NCI-H524 treated with DMSO at 0.1 percent for 48 hours (cell line): ENCODE results near the gene ZNF564.
"Not testable (repeated sequence)": the region's sequence is repeated elsewhere in the genome, so short reads cannot be mapped to it uniquely, and the experiment has no call there.

Experiments used
- DNase-seq: peaks from one replicate; lab custom pipeline; 2025; lab: John Stamatoyannopoulos, UW

Gene ZNF564

DNA sequence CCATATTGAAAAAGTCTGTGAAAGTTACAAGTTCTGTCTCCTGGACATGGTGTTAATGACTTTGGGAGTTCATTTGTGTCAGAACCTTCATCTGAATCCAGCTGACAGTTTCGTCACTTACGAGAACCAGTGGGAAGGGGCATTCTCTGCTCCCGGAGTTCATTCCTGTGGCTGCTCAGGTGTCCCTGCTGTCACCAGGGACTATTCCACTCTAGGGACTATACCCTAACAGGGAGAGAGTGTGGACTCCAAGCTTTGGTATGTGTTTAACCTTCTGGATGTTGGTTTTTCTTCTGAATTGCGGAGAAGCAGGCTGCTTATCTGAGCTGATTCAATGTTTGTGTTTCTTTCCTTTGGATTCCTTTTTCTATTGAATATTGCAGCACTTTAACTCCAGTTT is 54.2 kb downstream of the ZNF564 start:
- no peak for DNase-seq

DNA sequence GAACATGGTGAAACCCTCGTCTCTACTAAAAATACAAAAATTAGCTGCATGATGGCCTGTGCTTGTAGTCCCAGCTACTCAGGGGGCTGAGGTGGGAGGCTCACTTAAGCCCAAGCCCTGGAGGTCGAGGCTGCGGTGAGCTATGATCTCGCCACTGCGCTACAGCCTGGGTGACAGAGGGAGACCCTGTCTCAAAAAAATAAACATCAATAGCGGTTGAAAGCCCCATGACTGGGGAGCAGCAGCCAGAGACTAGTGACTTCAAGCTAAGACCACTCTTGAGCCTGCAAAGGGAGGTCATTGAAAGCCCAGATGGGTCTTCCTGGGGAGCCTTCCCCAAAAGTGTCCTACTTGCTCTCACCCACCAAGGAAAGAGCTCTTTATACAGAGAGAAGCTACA is 54.8 kb downstream of the ZNF564 start:
- DNase-seq, result no peak

DNA sequence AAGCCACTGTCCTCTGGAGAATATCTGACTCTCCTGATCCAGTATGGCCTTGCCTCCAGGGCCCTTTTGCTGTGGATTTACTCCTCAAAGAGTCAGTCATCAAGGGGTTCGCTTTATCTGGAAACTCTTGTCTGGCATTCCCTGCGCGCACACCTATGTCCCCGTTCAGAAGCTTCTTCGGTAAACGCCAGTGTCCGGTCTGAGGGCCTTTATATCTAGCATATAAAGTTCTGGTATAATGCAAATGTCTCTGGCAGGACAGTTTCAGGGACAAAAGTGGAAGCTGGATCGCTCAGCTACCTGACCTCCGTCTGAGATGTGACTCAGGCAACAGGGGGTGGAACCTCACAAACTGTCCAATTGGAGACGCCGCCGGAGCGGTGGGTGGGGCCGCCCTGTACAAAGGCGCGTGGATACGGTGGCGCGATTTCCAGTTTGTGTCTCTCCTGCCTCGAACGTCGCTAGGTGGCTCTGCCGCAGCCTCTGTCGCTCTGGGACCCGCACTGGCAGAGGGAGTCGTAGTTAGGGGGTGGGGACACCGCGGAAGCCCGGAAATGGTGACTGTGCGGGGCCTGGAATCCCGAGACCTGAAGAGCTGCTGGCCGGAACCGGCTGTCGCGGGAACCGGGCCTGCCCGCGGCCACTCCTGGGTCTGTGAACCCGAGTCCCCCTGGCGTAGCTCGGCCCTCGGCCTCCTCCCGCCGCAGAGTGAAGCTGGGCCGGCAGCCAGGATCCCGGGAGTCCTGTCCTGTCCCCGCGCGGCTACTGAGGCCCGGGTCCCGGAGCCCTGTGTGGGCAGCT is 56.1 kb downstream of the ZNF564 start:
- DNase-seq, result peak; percentile 74

DNA sequence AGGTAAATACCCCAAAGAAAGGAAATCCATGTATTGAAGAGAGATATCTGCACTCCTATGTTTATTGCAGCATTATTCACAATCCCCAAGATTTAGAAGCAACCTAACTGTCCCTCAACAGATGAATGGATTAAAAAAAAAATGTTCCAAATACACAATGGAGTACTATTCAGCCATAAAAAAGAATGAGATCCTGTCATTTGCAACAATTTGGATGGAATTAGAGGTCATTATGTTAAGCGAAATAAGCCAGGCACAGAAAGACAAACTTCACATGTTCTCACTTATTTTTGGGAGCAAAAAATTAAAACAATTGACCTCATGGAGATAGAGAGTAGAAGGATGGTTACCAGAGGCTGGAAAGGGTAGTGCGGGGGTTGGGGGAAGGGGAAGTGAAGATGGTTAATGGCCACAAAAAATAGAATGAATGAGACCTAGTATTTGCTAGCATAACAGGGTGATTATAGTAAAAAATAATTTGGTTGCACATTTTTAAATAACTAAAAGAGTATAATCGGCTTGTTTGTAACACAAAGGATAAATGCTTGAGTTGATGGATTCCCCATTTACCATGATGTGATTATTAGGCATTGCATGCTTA is 56.9 kb downstream of the ZNF564 start:
- no peak for DNase-seq

DNA sequence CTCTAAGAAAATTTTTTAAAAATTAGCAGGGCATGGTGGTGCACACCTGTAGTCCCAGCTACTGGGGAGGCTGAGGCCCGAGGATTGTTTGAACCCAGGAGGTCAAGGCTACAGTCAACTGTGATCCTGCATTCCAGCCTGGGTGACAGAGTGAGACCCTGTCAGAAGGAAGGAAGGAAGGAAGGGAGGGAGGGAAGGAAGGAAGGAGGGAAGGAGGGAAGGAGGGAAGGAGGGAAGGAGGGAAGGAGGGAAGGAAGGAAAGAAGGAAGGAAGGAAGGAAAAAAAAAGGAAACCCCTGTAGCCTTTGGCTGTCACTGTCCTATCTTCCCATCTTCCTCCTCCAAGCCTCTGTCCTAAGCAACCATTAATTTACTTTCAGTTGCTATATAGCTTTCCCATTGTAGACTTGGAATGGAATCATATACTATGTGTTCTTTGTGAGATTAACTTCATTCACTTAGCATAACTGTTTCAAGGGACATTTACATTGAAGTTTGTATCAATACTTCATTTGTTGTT is 65.0 kb downstream of the ZNF564 start:
- DNase-seq, result not testable (repeated sequence)

DNA sequence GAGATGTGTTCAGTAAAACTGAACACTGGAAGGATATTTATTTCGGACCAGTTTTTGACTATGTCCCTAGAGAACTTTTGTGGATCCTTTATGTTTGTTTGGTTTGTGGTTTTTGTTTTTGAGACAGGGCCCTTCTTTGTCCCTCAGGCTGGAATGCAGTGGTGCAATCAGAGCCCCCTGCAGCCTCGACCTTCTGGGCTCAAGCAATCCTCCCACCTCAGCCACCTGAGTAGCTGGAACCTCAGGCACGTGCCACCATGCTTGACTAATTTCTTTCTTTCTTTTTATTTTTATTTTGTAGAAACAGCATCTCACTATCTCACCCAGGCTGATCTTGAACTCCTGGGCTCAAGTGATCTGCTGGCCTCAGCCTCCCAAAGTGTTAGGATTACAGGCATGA is 65.7 kb downstream of the ZNF564 start:
- DNase-seq, result no peak

DNA sequence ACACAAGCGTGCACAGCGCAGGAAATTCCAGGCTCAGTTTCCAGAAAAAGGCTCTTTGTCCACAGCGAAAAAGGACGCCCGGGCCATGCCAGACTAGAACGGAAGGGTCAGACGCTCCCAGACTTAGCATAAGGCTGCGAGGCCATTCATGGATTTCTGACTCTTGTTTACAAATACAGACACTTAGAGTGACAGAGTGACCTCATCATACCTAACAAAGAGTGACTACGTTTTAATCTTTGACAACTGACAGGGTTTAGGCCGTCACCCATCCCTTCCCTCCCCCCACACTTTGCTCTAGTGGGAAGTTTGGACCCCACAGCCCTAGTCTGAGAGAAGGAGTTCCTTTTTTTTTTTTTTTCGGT is 66.2 kb downstream of the ZNF564 start:
- no peak for DNase-seq

DNA sequence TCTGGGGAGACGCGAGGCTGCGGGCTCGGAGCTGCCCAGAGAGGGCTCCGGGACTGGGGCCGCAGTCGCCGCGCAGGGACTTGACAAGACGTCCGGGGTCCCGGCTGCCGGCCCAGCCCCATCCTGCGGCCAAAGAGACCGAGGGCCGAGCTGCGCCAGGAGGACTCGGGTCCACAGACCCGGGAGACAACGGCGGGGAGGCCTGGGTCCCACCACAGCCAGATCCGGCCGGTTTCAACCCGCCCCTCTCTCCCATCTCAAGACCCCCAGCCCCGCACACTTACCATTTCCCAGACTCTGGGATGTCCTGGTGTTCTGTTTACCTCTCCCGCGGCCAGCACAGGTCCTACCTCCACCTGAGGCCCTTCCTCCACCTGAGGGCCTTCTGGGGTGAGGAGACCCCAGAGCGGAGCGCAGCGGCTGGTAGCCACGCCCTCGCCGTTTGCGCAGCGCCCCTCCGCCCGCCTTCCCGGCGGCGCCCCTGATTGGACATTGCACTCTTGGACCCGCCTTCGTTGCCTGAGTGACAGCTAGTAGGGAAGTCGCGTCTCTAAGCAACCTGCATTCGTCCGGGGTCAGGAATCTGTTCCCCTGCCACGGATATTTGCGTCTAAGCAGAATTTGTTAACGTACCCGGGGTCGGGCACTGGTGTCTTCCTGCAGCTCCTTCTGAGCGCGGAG is 66.8 kb downstream of the ZNF564 start, which contains the start of gene ZNF709:
ZNF709 (minus strand) TSS at position 446 of the 681 bp plus-strand sequence; CDS start at position 287, 159 bp downstream.
- peak; percentile 74 for DNase-seq

DNA sequence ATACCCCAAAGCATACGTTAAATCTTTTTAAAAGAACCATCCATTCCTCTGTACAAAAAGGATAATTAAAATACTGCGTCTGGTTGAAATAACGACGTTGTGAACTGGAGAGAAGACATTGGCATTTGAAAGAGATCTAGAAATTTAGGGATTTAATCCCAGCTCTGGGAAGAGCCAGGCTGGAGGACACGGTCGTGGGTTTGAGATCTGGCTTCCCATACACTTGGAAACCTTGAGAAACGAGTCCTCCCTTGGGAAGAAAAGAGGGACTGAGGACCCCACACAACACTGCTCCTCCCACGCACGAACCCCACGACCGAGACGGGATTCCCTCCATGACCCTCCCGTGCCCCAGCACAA is 67.3 kb downstream of the ZNF564 start:
- DNase-seq, result no peak

DNA sequence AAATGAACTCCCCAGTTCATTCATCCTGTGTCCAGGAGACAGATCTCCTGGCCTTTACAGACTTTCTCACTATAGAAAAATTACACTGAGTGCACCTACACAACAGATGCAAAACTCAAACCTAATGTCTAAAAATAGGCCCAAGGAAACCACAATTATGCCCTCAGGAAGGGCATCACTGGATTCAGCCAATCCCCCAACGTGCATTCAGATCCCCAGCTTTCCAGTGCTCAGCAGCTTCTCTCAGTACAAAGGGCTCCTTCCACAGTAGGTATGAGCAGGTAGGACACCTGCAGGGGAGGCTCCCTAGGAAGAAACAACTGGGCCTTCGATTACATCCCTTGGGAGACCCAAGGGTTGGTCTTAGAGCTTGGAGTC is 68.8 kb downstream of the ZNF564 start:
- DNase-seq, result no peak

DNA sequence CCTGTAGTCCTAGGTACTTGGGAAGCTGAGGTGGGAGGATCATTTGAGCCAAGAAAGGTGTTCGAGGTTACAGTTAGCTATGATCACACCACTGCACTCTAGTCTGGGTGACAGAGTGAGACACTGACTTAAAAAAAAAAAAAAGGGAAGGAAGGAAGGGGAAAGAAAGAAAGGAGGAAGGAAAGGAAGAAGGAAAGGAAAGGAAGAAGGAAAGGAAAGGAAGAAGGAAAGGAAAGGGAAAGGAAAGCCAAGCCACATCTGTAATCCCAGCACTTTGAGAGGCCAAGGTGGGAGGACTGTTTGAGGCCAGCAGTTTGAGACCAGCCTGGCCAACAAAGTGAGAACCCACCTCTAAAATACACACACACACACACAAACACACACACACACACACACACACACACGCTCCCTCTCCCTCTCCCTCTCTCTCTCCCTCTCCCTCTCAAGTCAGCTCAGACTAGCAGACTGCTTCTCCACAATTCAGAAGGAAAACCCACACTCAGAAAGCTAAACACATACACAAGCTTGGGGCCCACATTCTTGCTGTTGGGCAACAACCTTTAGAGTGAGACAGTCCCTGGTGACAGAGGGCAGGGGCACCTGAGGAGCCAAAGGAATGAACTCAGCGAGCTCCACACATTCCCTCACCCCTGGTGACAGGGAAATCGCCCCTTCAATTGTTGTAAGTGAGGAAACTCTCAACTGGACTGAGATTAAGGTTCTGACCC is 69.3 kb downstream of the ZNF564 start:
- DNase-seq, result no peak

DNA sequence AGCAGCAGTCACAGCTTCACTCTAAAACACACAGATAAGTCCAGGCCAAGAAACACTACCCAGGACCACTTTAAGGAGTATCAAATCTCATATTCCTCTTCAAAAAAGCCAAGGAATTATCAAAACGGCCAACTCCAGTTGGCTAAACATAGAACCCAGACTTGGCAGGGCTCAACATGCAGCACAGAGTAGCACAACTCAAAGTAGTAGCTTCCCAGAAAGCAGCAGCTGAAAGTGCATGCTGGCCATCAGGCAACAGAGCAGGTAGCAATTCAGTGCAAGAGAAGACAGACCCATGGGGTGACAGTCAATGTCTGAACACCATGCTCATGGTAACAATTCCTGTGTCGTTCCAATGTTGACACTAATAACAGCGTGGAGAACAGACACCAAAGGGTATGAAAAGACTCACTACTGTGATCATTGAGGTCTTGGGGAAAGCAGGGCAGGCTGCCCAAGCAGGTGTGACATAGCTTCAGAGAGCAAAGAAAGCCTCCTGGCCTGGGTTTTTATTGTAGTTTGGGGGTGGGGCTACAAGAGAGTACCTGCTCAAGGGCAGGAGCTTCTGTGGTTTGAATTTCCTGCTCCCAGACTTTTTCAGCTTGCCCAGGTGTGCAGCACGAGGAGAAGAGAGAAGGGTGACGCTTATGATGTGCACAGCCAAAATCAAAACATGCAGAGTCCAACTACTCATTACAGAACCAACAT is 72.9 kb downstream of the ZNF564 start:
- DNase-seq, result no peak
